ENCODE measurements around the gene CDH26.

- TF ChIP-seq POLR2A (IDR thresholded peaks at IDR 0.05): no peak
- TF ChIP-seq CTCF (IDR thresholded peaks at IDR 0.05 in 4 of 5, conservative IDR thresholded peaks at IDR 0.05 in 1 of 5): no peak
These were observed 24.9 kb downstream of the CDH26 start for GRCh38 chr20:59983076-59983475.
